WTC11 (cell line): Measurements from ENCODE around the gene PTPRK.

Experiments
- HMGXB4 ChIP-seq: sonication (generic); formaldehyde crosslinking; IDR thresholded peaks from 2 replicates; pipeline ENCODE4 v1.8.1; 2023; ENCODE audit warnings: mild to moderate bottlenecking, moderate library complexity, missing genetic modification reagents
- STAT6 ChIP-seq: sonication (generic); formaldehyde crosslinking; conservative IDR thresholded peaks from 2 replicates; pipeline ENCODE4 v1.8.1; 2023; ENCODE audit warnings: mild to moderate bottlenecking, low read depth, missing genetic modification reagents, moderate library complexity

GRCh38 chr6:128474481-128474880 is 45.9 kb downstream of the PTPRK start:
- TF ChIP-seq STAT6 (CRISPR knock-in tag) (no peak), HMGXB4 (no peak)
